ENCODE results near the gene LMF1. TPM values are rescaled to one million over a fixed set of nuclear protein-coding genes. Genes with fewer than 3 reads are reported as not detected.

LMF1 gene
- total RNA-seq, 1 experiment from 2014 or later, result 12.8 TPM

GRCh38 chr16:850668-851067 is 120.1 kb downstream of the LMF1 start (continued):
- TF ChIP-seq REST (IDR thresholded peaks at IDR 0.05; ENCODE audit: low read depth) (no peak), TCF7L2 (IDR thresholded peaks at IDR 0.05; ENCODE audit: borderline replicate concordance, extremely low read depth, insufficient read depth, insufficient read length) (no peak)

DNA sequence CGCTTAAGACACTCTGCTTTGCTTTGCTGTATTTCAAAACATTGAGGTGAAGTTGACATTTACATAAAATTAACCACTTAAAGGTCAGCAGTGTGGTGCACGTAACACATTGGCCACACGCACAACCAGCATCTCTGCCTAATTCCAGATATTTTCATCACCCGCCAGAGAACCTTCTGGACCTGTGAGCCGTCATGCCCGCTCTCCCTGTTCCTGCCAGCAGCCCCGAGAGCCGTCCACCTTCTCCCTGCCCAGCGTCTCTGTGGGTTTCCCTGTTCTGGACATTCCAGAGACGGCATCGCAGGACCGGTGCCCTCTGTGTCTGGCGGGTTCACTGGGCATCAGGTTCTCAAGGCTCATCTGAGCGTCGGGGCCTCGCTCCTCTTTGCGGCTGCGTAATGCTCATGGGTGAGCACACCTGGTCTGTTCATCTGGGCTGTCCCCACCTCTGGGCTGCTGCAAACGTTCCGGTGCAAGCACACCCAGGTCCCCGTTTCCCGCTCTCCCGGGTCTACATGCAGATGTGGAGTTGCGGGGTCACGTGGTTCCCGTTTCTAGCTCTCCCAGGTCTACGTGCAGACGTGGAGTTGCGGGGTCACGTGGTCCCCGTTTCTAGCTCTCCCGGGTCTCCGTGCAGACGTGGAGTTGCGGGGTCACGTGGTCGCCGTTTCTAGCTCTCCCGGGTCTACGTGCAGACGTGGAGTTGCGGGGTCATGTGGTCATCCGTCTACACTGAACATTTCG is 122.1 kb downstream of the LMF1 start:
- no peak for ATAC-seq
- no TSS peak for BruUV-seq (replicated peaks)
- H3K4me2 ChIP-seq (ENCODE audit: low read length), result no peak overlapping the region
- ChIA-PET CTCF (no interaction called here), POLR2A (no interaction called here), RAD21 (ENCODE audit: low non-redundant PET in 1 of 2, low total read pairs in 2 of 2, uncharacterized antibody in 2 of 2, unreplicated experiment in 2 of 2) (no interaction called here)
- H3K9ac ChIP-seq (ENCODE audit: low read length), result no peak overlapping the region
- H3K36me3 ChIP-seq (ENCODE audit: control insufficient read depth in 1 of 2, insufficient read depth in 2 of 2, low read length in 2 of 2), result no peaks in the 10 kb centered on the region
- H3K4me1 ChIP-seq (ENCODE audit: control insufficient read depth in 1 of 2, insufficient read depth in 2 of 2, low read length in 2 of 2), result no peaks in the 10 kb centered on the region
- H3K27ac ChIP-seq (ENCODE audit: low read depth, low read length), result no peak overlapping the region
- intact Hi-C loops (cut with micrococcal nuclease), result no loop called here
- no peak for DNase-seq (ENCODE audit: low read depth, low spot score)
- H4K20me1 ChIP-seq (ENCODE audit: insufficient read depth), result no peaks in the 10 kb centered on the region
- H3K4me3 ChIP-seq (replicated peaks in 1 of 2; ENCODE audit: low read depth in 1 of 2, low read length in 2 of 2), result no peak overlapping the region
- H3K79me2 ChIP-seq (ENCODE audit: insufficient read depth, low read length), result no peaks in the 10 kb centered on the region
- no peak overlapping the region for H2AFZ ChIP-seq (ENCODE audit: low read depth, low read length, poor library complexity, severe bottlenecking)
- no peaks in the 10 kb centered on the region for H3K9me2 ChIP-seq (ENCODE audit: insufficient read depth)
- no peak for TF ChIP-seq ELF1 (IDR thresholded peaks at IDR 0.05; ENCODE audit: borderline replicate concordance, low read depth)
- no peaks in the 10 kb centered on the region for H3K27me3 ChIP-seq (ENCODE audit: insufficient read depth, low read length)
- peaks cover 5 to 16% of the 10 kb centered on the region in 2 experiments; a peak in 2 of 4 replicates for H3K9me3 ChIP-seq (ENCODE audit: control insufficient read depth in 1 of 2, insufficient read depth in 1 of 2, low read depth in 1 of 2, low read length in 2 of 2)

Data from HCT116 (cell line).